Measurements from ENCODE around the gene TMEM191C. TPM values are rescaled to one million over a fixed set of nuclear protein-coding genes. Genes with fewer than 3 reads are reported as not detected.
"Not testable (repeated sequence)": the region's sequence is repeated elsewhere in the genome, so short reads cannot be mapped to it uniquely, and the experiment has no call there.

Gene TMEM191C
- total and polyA plus RNA-seq, 2 of the 8 experiments (the other 6 are each of a cell fraction or from before 2014, with no cell fraction given) = 0.74 to 2.6 TPM

DNA sequence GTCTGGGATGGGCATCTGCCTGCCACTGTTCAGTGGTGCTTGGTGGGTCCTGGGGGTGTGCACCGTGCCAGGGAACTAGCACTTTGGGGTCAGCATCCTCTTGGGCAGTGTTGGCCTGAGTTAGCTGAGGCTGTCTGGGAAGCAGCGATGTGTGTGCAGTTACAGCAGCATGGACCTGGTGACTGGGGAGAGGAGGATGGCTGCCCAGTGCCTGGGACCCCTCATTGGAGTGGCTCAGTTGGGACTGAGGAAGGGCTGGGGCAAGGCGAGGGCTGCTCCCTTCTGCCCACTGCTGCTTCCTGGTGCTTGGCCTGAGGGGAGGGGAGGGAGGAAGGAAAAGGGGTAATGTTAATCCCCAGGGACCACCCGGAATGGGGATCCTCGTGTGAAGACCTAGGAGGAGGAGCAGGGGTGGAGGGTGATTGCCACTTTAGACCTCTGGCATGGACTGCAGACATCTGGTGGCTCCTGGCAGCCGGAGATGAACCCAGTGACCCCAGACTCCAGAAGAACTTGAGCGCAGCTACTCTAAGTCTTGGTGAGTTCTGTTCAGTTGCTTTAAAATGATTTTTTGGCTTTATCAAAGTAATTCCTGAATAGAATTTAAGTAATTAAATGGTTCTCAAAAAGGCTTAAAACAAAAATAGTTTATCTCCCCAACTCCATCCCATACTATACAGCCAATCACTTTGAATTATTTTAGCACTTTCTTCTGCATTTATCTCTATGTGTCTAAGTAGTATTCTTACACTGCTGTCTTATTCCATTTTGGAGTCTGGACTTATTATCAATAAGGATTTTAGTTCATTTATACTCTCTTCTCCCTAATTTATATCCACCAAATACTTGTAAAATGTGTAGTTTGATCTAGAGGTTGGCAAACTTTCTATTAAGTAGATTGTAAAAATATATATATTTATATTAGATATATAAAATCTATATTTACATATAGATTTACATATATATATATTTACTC lies 15.4 kb upstream of the TMEM191C start (continued):
- TF ChIP-seq, protein P1, sequence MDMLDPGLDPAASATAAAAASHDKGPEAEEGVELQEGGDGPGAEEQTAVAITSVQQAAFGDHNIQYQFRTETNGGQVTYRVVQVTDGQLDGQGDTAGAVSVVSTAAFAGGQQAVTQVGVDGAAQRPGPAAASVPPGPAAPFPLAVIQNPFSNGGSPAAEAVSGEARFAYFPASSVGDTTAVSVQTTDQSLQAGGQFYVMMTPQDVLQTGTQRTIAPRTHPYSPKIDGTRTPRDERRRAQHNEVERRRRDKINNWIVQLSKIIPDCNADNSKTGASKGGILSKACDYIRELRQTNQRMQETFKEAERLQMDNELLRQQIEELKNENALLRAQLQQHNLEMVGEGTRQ (IDR thresholded peaks at IDR 0.05; ENCODE audit: low read length) = no peak
- TF ChIP-seq TBP (IDR thresholded peaks at IDR 0.05; ENCODE audit: low read depth, low read length) (no peak), RNF2 (IDR thresholded peaks at IDR 0.05; ENCODE audit: borderline replicate concordance, low read depth, low read length, missing control alignments, poor library complexity, severe bottlenecking) (no peak), CBX5 (IDR thresholded peaks at IDR 0.05; ENCODE audit: low read depth, low read length) (no peak)

DNA sequence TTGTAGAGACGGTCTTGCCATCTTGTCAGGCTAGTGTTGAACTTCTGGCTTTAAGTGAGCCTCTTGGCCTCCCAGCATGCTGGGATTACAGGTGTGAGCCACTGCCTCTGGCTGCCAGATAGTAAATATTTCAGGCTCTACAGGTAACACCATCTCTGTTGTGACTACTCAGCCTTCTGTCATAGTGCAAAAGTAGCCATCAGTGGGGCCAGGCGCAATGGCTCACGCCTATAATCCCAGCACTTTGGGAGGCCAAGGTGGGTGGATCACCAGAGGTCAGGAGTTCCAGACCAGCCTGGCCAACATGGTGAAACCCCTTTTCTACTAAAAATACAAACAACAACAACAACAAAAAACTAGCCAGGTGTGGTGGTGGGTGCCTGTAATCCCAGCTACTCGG lies 14.5 kb upstream of the TMEM191C start:
- H2BK15ac ChIP-seq (ENCODE audit: low read length); H3K14ac ChIP-seq (ENCODE audit: insufficient read length); H2AK5ac ChIP-seq (ENCODE audit: low read depth, low read length); H3K36me3 ChIP-seq (ENCODE audit: control insufficient read depth in 2 of 4, insufficient read depth in 4 of 4, low read length in 3 of 4); H2AFZ ChIP-seq (ENCODE audit: low read length); H3K4ac ChIP-seq (replicated peaks; ENCODE audit: insufficient read length, low read depth, low read length); H3K4me3 ChIP-seq (ENCODE audit: extremely low read depth in 1 of 4, insufficient read depth in 2 of 4, low read depth in 3 of 4, low read length in 4 of 4); H3K79me2 ChIP-seq (ENCODE audit: control insufficient read depth in 1 of 2, insufficient read depth in 2 of 2, low read length in 2 of 2); POLR2A ChIA-PET (ENCODE audit: partially characterized antibody); H3K18ac ChIP-seq (ENCODE audit: extremely low read depth, low read length); H2BK20ac ChIP-seq (ENCODE audit: low read length); H3K56ac ChIP-seq (replicated peaks; ENCODE audit: insufficient read length, low read depth, low read length); H4K20me1 ChIP-seq (replicated peaks in 1 of 2; ENCODE audit: control insufficient read depth in 1 of 2, insufficient read depth in 2 of 2, low read length in 2 of 2); H3K27ac ChIP-seq (ENCODE audit: low read depth, low read length); H3K9ac ChIP-seq (replicated peaks in 1 of 4; ENCODE audit: extremely low read depth in 1 of 4, low read depth in 3 of 4, low read length in 3 of 4); H2BK5ac ChIP-seq (ENCODE audit: low read depth, low read length); H3K23me2 ChIP-seq (ENCODE audit: low read depth, low read length); H4K91ac ChIP-seq (replicated peaks; ENCODE audit: insufficient read length, low read length); H3K23ac ChIP-seq (ENCODE audit: insufficient read length); DNase-seq (ENCODE audit: low read depth in 1 of 2, low spot score in 2 of 2); H4K5ac ChIP-seq (ENCODE audit: insufficient read length, low read depth, low read length); H3K4me2 ChIP-seq (ENCODE audit: insufficient read depth in 1 of 2, low read depth in 2 of 2, low read length in 2 of 2); H4K8ac ChIP-seq (ENCODE audit: extremely low read depth, insufficient read depth, low read length); H2BK120ac ChIP-seq (replicated peaks; ENCODE audit: low read depth, low read length); H3K27me3 ChIP-seq (replicated peaks in 1 of 4; ENCODE audit: control insufficient read depth in 3 of 4, extremely low read depth in 1 of 4, insufficient read depth in 3 of 4, low read length in 3 of 4); H3K79me1 ChIP-seq (ENCODE audit: low read depth, low read length); FAIRE-seq; H2BK12ac ChIP-seq (ENCODE audit: low read depth, low read length); H3K9me3 ChIP-seq (ENCODE audit: insufficient read depth in 2 of 2, low read depth in 1 of 2, low read length in 1 of 2): not testable (repeated sequence)
- CTCF ChIA-PET (ENCODE audit: partially characterized antibody) = interaction anchor here (0.7 kb wide), 1 partner anchor 189 kb away, joined by 3 read pairs; the partner anchor contains the start of gene SDF2L1
- peaks cover 0 to 11% (median 7%) of the 10 kb centered on the region in 4 experiments; a peak in 3 of 7 replicates for H3K4me1 ChIP-seq (replicated peaks in 1 of 4; ENCODE audit: control insufficient read depth in 3 of 4, insufficient read depth in 4 of 4, low read length in 3 of 4)
- WGBS, 2 experiments (ENCODE audit: extremely low coverage in 1 of 2, insufficient coverage in 1 of 2, insufficient read length in 1 of 2, insufficient replicate concordance in 2 of 2, low coverage in 1 of 2, low lambda C conversion rate in 2 of 2, missing lambda C conversion rate in 1 of 2) = 87% methylated on average over 4 of the region's 4 CpGs; no CpG with 5 or more reads in 1 of the 2 experiments
